OCI-LY3 (cell line): Measurements from ENCODE around the gene GAS7.

ENCODE experiments used
- CTCF ChIP-seq: fragments of 200-600, 300-600 bp; sonication (generic); IDR thresholded peaks from 2 replicates; pipeline ENCODE4 v1.5.1; 2014; ENCODE audit warnings: antibody characterized with exemption, low read length, low read depth
- EZH2phosphoT487 ChIP-seq: fragments of 200-600 bp; shearing (Covaris generic); IDR thresholded peaks from 2 replicates; pipeline ENCODE4 v1.6.1; 2018; ENCODE audit warnings: antibody characterized with exemption, mixed run types, low read depth

- TF ChIP-seq CTCF = no peak
- no peak for TF ChIP-seq EZH2phosphoT487
These were observed 491 bp downstream of the GAS7 start for GRCh38 chr17:10197721-10198508.
